Fibroblast of pulmonary artery (primary cell): Measurements from ENCODE around the gene PTPRA.
A peak's percentile ranks its signal among the peaks of the same experiment; 100 is the strongest.

Source experiments
- DNase-seq: peaks from one replicate; pipeline ENCODE4 v3.0.0-alpha.2; 2010; ENCODE audit warnings: low read depth
- H3K4me3 ChIP-seq: replicated peaks from 2 replicates; pipeline ENCODE4 v1.5.1; 2011; ENCODE audit warnings: low read depth, mild to moderate bottlenecking, control low read depth, low read length, moderate library complexity
- CTCF ChIP-seq: IDR thresholded peaks from 2 replicates; pipeline ENCODE4 v1.5.1; 2011; ENCODE audit warnings: mild to moderate bottlenecking, control low read depth, low read length, inconsistent platforms; ENCODE audit errors: missing control alignments

Gene PTPRA

DNA sequence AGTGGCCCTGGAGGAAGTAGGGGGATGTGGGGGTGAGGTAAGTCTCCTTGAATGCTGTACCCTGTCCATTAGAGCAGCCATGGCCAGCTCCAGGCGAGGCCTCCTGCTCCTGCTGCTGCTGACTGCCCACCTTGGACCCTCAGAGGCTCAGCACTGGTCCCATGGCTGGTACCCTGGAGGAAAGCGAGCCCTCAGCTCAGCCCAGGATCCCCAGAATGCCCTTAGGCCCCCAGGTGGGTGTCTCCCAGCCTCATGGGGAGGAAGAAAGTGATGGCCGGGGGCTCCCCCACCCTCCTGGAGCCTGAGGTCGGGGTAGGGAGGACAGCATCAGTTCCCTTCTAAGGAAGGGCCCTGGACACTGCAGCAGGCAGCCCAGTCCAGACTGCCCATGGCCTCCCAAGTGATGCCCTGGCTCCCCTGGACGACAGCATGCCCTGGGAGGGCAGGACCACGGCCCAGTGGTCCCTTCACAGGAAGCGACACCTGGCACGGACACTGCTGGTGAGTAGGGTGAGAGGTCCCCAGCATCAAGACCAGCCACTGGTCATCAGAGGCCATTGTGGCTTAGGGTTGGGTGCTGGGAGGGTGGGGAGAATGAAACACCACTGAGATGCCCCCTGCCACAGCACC is 171.2 kb downstream of the PTPRA start:
- DNase-seq, result no peak
- H3K4me3 ChIP-seq, result no peak overlapping the region
- no peak for TF ChIP-seq CTCF

DNA sequence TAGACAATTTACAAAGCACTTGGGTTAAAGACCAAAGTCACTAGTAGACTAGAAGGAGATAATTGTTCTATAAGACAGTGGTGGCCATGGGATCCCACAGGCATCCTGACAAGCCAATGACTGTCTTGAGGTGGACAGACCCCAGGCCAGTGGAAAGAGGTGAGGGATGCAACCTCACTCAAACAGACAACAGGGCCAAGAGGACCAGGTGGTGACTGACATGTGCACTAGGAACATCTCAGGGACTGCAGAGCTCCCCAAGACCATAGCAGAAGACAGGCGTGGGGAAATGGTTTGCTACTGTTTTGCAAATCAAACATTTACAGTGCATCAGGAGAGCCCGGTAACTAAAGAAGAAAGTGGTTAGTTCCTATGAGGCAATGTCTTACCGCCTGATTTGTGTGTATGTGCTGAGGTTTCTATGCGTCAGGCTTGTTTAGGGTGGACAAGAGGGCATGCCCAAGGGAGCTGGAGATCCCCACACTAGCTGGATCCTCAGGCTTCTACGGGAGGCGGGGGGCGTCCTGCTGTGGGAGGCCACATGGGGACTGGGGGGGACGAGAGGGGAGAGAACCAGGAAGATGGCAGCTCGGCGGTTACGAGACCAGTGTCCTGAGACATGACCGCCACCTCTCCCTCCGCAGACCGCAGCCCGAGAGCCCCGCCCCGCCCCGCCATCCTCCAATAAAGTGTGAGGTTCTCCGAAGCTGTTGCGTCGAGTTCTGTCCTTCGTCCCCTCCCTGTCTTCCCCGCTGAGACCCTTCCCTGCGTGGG is 171.9 kb downstream of the PTPRA start:
- DNase-seq, result peak; percentile 66
- TF ChIP-seq CTCF, result no peak
- H3K4me3 ChIP-seq, result peak overlapping the region; percentile 78

DNA sequence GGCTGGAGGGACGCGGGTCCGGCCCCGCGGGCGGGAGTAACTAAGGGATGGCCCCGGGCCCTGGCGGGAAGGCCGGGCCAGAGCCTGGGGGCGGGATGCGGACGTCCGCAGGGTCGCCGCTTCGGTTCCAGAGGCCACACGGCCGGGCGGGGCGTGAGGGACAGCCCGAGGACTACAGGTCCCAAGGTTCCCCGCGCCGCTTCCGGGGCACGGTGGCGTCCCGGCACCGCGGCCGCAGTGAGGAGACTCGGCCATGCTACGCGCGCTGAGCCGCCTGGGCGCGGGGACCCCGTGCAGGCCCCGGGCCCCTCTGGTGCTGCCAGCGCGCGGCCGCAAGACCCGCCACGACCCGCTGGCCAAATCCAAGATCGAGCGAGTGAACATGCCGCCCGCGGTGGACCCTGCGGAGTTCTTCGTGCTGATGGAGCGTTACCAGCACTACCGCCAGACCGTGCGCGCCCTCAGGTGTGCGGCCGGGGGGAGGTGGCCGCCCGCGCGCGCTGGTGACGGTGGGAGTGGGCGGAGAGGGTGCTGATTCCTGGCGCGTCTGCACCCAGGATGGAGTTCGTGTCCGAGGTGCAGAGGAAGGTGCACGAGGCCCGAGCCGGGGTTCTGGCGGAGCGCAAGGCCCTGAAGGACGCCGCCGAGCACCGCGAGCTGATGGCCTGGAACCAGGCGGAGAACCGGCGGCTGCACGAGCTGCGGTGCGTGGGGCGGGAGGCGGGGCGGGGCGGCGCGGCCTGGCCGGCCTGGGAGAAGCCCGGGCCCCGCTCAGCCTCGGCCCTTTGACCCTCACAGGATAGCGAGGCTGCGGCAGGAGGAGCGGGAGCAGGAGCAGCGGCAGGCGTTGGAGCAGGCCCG is 172.8 kb downstream of the PTPRA start, which contains the start of gene MRPS26:
Gene MRPS26, plus strand, starts transcription at position 237 of the 861 bp plus-strand sequence. Its CDS starts 17 bp downstream, at position 254.
- peak; percentile 82 for DNase-seq
- peak within 1 kb of the TSS; percentile 78 for H3K4me3 ChIP-seq
- no peak for TF ChIP-seq CTCF

DNA sequence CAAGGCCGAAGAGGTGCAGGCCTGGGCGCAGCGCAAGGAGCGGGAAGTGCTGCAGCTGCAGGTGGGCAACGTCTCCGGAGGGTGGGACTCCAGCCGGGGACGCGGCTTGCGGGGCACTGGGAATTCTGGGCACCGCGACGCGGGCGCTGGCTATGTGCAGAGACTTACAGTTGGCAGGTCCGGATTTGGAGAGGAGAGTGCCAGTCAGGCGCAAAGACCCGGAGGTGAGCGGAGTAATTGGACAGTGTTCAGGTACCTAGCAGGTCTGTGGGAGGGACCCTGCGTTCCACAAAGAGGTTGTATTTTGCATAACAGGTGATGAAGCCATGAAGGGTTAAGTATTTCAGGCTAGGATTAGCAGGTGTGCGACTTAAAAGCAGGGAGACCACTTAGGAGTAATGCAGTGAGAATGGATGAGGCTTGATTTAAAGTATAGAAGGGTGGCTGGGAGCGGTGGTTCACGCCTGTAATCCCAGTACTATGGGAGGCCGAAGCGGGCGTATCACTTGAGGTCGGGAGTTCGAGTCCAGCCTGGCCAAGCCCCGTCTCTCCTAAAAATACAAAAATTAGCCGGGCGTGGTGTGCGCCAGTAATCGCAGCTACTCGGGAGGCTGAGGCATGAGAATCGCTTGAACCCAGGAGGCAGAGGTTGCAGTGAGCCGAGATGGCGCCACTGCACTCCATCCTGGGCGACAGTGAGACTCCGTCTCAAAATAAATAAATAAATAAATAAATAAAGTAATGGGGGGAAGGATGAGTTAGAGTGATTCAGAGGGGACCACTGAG is 173.6 kb downstream of the PTPRA start:
- DNase-seq, result peak; percentile 11
- no peak for TF ChIP-seq CTCF
- H3K4me3 ChIP-seq, result peak overlapping the region; percentile 78

DNA sequence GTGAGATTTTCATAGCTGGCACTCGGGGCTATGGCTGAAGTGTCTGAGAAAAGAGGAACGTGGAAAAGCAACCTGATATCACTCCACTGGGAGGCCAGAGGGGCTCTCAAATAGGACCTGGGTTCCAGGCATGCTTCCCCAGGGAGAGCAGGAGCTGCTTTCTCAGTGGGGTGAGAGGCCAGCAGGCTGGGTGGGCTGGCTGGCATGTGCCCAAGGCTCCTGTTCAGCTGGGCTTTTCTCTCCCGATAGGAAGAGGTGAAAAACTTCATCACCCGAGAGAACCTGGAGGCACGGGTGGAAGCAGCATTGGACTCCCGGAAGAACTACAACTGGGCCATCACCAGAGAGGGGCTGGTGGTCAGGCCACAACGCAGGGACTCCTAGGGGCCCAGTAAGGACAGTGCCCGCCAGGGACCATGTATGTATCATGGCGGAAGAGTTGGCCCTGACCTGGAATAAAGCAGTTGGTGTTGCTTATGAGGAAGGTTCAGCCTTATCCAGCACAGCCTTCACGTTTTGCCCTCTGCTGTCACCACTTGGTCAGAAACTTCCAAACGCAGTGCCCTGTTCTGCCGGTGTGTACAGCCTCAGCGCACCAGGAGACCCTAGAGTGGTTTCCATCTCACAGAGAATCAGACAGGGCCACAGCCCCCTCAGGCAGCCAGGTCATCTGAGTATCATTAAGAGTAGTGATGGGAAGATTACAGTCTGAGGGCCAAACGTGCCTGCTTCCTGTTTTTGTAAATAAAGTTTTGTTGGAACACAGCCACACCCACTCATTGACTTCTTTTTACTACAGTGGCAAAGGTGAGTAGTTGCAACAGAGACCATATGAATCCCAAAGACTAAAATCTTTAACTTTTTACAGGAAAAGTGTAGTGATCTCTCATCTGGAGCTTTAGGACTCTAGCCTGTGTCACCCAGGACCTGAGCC is 174.5 kb downstream of the PTPRA start:
- DNase-seq, result no peak
- H3K4me3 ChIP-seq, result no peak overlapping the region
- no peak for TF ChIP-seq CTCF
